Activated CD4-positive, alpha-beta T cell treated with anti-CD3 and anti-CD28 coated beads, Interleukin-2, amount 50 U/mL, for 4 hours (primary cell): Measurements from ENCODE around the gene EMSY.

Experiments
- DNase-seq, 2 experiments: peaks; one replicate each; pipeline ENCODE4 v3.0.0-alpha.2; 2020

The EMSY gene

GRCh38 chr11:76459846-76460245 lies 15.0 kb downstream of the EMSY start:
- DNase-seq: no peak

- no peak for DNase-seq
Measured at GRCh38 chr11:76462317-76462716, 17.5 kb downstream of the EMSY start.

GRCh38 chr11:76465701-76466100 lies 20.9 kb downstream of the EMSY start:
- DNase-seq: no peak

- no peak for DNase-seq
Measured at GRCh38 chr11:76466666-76467065, 21.8 kb downstream of the EMSY start.

- DNase-seq: no peak
Measured at GRCh38 chr11:76469141-76469540, 24.3 kb downstream of the EMSY start.

- no peak for DNase-seq
Measured at GRCh38 chr11:76471382-76471781, 26.6 kb downstream of the EMSY start.

GRCh38 chr11:76480241-76480640 lies 35.4 kb downstream of the EMSY start:
- no peak for DNase-seq

GRCh38 chr11:76491644-76492043 lies 46.8 kb downstream of the EMSY start:
- DNase-seq: no peak

GRCh38 chr11:76493040-76493439 lies 48.2 kb downstream of the EMSY start:
- DNase-seq: no peak

- DNase-seq: no peak
Measured at GRCh38 chr11:76493626-76494539, 49.1 kb downstream of the EMSY start.

GRCh38 chr11:76495019-76495418 lies 50.2 kb downstream of the EMSY start:
- DNase-seq: no peak

GRCh38 chr11:76496174-76496573 lies 51.4 kb downstream of the EMSY start:
- no peak for DNase-seq

GRCh38 chr11:76501526-76502202 lies 56.8 kb downstream of the EMSY start:
- no peak for DNase-seq

- DNase-seq: no peak
Measured at GRCh38 chr11:76506833-76507232, 62.0 kb downstream of the EMSY start.

- DNase-seq: no peak
Measured at GRCh38 chr11:76510060-76511047, 65.5 kb downstream of the EMSY start.

- no peak for DNase-seq
Measured at GRCh38 chr11:76512851-76513653, 68.2 kb downstream of the EMSY start.

GRCh38 chr11:76513654-76514034 lies 68.8 kb downstream of the EMSY start:
- DNase-seq: no peak

- no peak for DNase-seq
Measured at GRCh38 chr11:76515494-76515893, 70.7 kb downstream of the EMSY start.

GRCh38 chr11:76523147-76523546 lies 78.3 kb downstream of the EMSY start:
- DNase-seq: no peak

- no peak for DNase-seq
Measured at GRCh38 chr11:76523786-76524436, 79.1 kb downstream of the EMSY start.

- no peak for DNase-seq
Measured at GRCh38 chr11:76524461-76524860, 79.6 kb downstream of the EMSY start.

- DNase-seq: no peak
Measured at GRCh38 chr11:76524919-76525318, 80.1 kb downstream of the EMSY start.
